ENCODE measurements around the gene CBX3.
"Not testable (repeated sequence)": the region's sequence is repeated elsewhere in the genome, so short reads cannot be mapped to it uniquely, and the experiment has no call there.

GRCh38 chr7:26176696-26177095, 24.8 kb upstream of the CBX3 start:
- TF ChIP-seq, protein P1, sequence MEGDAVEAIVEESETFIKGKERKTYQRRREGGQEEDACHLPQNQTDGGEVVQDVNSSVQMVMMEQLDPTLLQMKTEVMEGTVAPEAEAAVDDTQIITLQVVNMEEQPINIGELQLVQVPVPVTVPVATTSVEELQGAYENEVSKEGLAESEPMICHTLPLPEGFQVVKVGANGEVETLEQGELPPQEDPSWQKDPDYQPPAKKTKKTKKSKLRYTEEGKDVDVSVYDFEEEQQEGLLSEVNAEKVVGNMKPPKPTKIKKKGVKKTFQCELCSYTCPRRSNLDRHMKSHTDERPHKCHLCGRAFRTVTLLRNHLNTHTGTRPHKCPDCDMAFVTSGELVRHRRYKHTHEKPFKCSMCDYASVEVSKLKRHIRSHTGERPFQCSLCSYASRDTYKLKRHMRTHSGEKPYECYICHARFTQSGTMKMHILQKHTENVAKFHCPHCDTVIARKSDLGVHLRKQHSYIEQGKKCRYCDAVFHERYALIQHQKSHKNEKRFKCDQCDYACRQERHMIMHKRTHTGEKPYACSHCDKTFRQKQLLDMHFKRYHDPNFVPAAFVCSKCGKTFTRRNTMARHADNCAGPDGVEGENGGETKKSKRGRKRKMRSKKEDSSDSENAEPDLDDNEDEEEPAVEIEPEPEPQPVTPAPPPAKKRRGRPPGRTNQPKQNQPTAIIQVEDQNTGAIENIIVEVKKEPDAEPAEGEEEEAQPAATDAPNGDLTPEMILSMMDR (IDR thresholded peaks at IDR 0.05; ENCODE audit: low read depth, low read length) = not testable (repeated sequence)
- TF ChIP-seq EZH2phosphoT487 (IDR thresholded peaks at IDR 0.05; ENCODE audit: low read depth) = not testable (repeated sequence)
